ENCODE results near the gene WDR35.

WDR35 gene

GRCh38 chr2:19991895-19992294 is 2.0 kb upstream of the WDR35 start:
- Histone ChIP-seq H3K4me1 (ENCODE audit: control extremely low read depth in 1 of 4, control insufficient read depth in 4 of 4, insufficient read depth in 4 of 4, low read length in 3 of 4) (peaks cover 7 to 19% (median 12%) of the 10 kb centered on the region in 4 experiments), H3K36me3 (ENCODE audit: control insufficient read depth in 4 of 4, insufficient read depth in 4 of 4, low read length in 3 of 4) (no peaks in the 10 kb centered on the region), H3K27ac (ENCODE audit: insufficient read depth in 1 of 2, low read depth in 1 of 2, low read length in 2 of 2, poor library complexity in 1 of 2, severe bottlenecking in 2 of 2) (no peak overlapping the region), H3K27me3 (replicated peaks in 2 of 5; ENCODE audit: control insufficient read depth in 4 of 5, insufficient read depth in 5 of 5, low read length in 4 of 5) (peaks cover 0 to 3% (median 0%) of the 10 kb centered on the region in 5 experiments), H3K4me3 (ENCODE audit: control insufficient read depth in 1 of 7, extremely low read depth in 1 of 7, insufficient read depth in 4 of 7, low read depth in 2 of 7, low read length in 6 of 7) (no peak overlapping the region), H3K9me3 (ENCODE audit: control extremely low read depth in 1 of 5, control insufficient read depth in 4 of 5, insufficient read depth in 2 of 5, low read depth in 1 of 5, low read length in 4 of 5) (no peaks in the 10 kb centered on the region)
- no CpG with 5 or more reads among the region's 1 CpG for WGBS (ENCODE audit: insufficient coverage)
- no peak for DNase-seq
- ChIA-PET POLR2A (no interaction called here), CTCF (interaction anchor here (0.7 to 1.0 kb wide), 2 partner anchors 35 to 40 kb away, joined by 3 read pairs; no protein-coding TSS in a partner anchor)

GRCh38 chr2:19990416-19990728 is 467 bp upstream of the WDR35 start:
- ChIA-PET CTCF (interaction anchor here (1.2 to 1.5 kb wide), 2 partner anchors 10 to 25 kb away, joined by 3 to 5 read pairs; no protein-coding TSS in a partner anchor), POLR2A (interaction anchor here (0.9 kb wide), 1 partner anchor 10 kb away, joined by 3 read pairs; no protein-coding TSS in a partner anchor)
- Histone ChIP-seq H3K4me1 (ENCODE audit: control extremely low read depth in 1 of 4, control insufficient read depth in 4 of 4, insufficient read depth in 4 of 4, low read length in 3 of 4) (peaks cover 7 to 19% (median 12%) of the 10 kb centered on the region in 4 experiments), H3K27me3 (replicated peaks in 2 of 5; ENCODE audit: control insufficient read depth in 4 of 5, insufficient read depth in 5 of 5, low read length in 4 of 5) (peaks cover 0 to 3% (median 0%) of the 10 kb centered on the region in 5 experiments), H3K36me3 (ENCODE audit: control insufficient read depth in 4 of 4, insufficient read depth in 4 of 4, low read length in 3 of 4) (no peaks in the 10 kb centered on the region), H3K27ac (ENCODE audit: insufficient read depth in 1 of 2, low read depth in 1 of 2, low read length in 2 of 2, poor library complexity in 1 of 2, severe bottlenecking in 2 of 2) (peak overlapping the region in 1 of 2 experiments; percentile 52), H3K9me3 (ENCODE audit: control extremely low read depth in 1 of 5, control insufficient read depth in 4 of 5, insufficient read depth in 2 of 5, low read depth in 1 of 5, low read length in 4 of 5) (no peaks in the 10 kb centered on the region), H3K4me3 (ENCODE audit: control insufficient read depth in 1 of 7, extremely low read depth in 1 of 7, insufficient read depth in 4 of 7, low read depth in 2 of 7, low read length in 6 of 7) (peak overlapping the region; percentile 69 to 93 (median 84))
- peak in 1 of 3 donors; percentile 6 for DNase-seq
- 26% methylated on average over 8 of the region's 10 CpGs for WGBS (ENCODE audit: insufficient coverage)

- ChIA-PET POLR2A (no interaction called here), CTCF (interaction anchor here (1.2 to 1.6 kb wide), 3 partner anchors 9 to 26 kb away, joined by 3 to 8 read pairs (median 5); no protein-coding TSS in a partner anchor)
- H3K4me1 ChIP-seq (ENCODE audit: control extremely low read depth in 1 of 4, control insufficient read depth in 4 of 4, insufficient read depth in 4 of 4, low read length in 3 of 4), result peaks cover 7 to 19% (median 12%) of the 10 kb centered on the region in 4 experiments
- DNase-seq, result no peak
- no peak overlapping the region for H3K27ac ChIP-seq (ENCODE audit: insufficient read depth in 1 of 2, low read depth in 1 of 2, low read length in 2 of 2, poor library complexity in 1 of 2, severe bottlenecking in 2 of 2)
- WGBS (ENCODE audit: insufficient coverage), result 0% methylated on average over 4 of the region's 8 CpGs
- no peaks in the 10 kb centered on the region for H3K9me3 ChIP-seq (ENCODE audit: control extremely low read depth in 1 of 5, control insufficient read depth in 4 of 5, insufficient read depth in 2 of 5, low read depth in 1 of 5, low read length in 4 of 5)
- H3K4me3 ChIP-seq (ENCODE audit: control insufficient read depth in 1 of 7, extremely low read depth in 1 of 7, insufficient read depth in 4 of 7, low read depth in 2 of 7, low read length in 6 of 7), result peak overlapping the region; percentile 69 to 93 (median 84)
- H3K27me3 ChIP-seq (replicated peaks in 2 of 5; ENCODE audit: control insufficient read depth in 4 of 5, insufficient read depth in 5 of 5, low read length in 4 of 5), result peaks cover 0 to 3% (median 0%) of the 10 kb centered on the region in 5 experiments
- H3K36me3 ChIP-seq (ENCODE audit: control insufficient read depth in 4 of 4, insufficient read depth in 4 of 4, low read length in 3 of 4), result peaks cover 0 to 5% (median 1%) of the 10 kb centered on the region in 4 experiments
Measured at GRCh38 chr2:19989342-19989666, 601 bp downstream of the WDR35 start.

GRCh38 chr2:19988600-19988999 is 1.3 kb downstream of the WDR35 start:
- no CpG with 5 or more reads among the region's 2 CpGs for WGBS (ENCODE audit: insufficient coverage)
- ChIA-PET POLR2A (no interaction called here), CTCF (interaction anchor here (1.1 to 1.6 kb wide), 2 partner anchors 9 to 12 kb away, joined by 3 to 8 read pairs; no protein-coding TSS in a partner anchor)
- peaks cover 7 to 19% (median 12%) of the 10 kb centered on the region in 4 experiments for H3K4me1 ChIP-seq (ENCODE audit: control extremely low read depth in 1 of 4, control insufficient read depth in 4 of 4, insufficient read depth in 4 of 4, low read length in 3 of 4)
- no peaks in the 10 kb centered on the region for H3K9me3 ChIP-seq (ENCODE audit: control extremely low read depth in 1 of 5, control insufficient read depth in 4 of 5, insufficient read depth in 2 of 5, low read depth in 1 of 5, low read length in 4 of 5)
- peaks cover 0 to 5% (median 1%) of the 10 kb centered on the region in 4 experiments for H3K36me3 ChIP-seq (ENCODE audit: control insufficient read depth in 4 of 4, insufficient read depth in 4 of 4, low read length in 3 of 4)
- no peak for DNase-seq
- H3K4me3 ChIP-seq (ENCODE audit: control insufficient read depth in 1 of 7, extremely low read depth in 1 of 7, insufficient read depth in 4 of 7, low read depth in 2 of 7, low read length in 6 of 7), result peak overlapping the region in 2 of 7 experiments; percentile 91 to 93
- no peak overlapping the region for H3K27ac ChIP-seq (ENCODE audit: insufficient read depth in 1 of 2, low read depth in 1 of 2, low read length in 2 of 2, poor library complexity in 1 of 2, severe bottlenecking in 2 of 2)
- peaks cover 0 to 3% (median 0%) of the 10 kb centered on the region in 5 experiments for H3K27me3 ChIP-seq (replicated peaks in 2 of 5; ENCODE audit: control insufficient read depth in 4 of 5, insufficient read depth in 5 of 5, low read length in 4 of 5)

GRCh38 chr2:19987936-19988335 is 2.0 kb downstream of the WDR35 start:
- H3K36me3 ChIP-seq (ENCODE audit: control insufficient read depth in 4 of 4, insufficient read depth in 4 of 4, low read length in 3 of 4), result peaks cover 0 to 5% (median 1%) of the 10 kb centered on the region in 4 experiments
- H3K27me3 ChIP-seq (replicated peaks in 2 of 5; ENCODE audit: control insufficient read depth in 4 of 5, insufficient read depth in 5 of 5, low read length in 4 of 5), result peaks cover 0 to 3% (median 0%) of the 10 kb centered on the region in 5 experiments
- ChIA-PET POLR2A (no interaction called here), CTCF (interaction anchor here (1.1 to 1.6 kb wide), 2 partner anchors 10 to 12 kb away, joined by 3 to 8 read pairs; no protein-coding TSS in a partner anchor)
- no peak overlapping the region for H3K27ac ChIP-seq (ENCODE audit: insufficient read depth in 1 of 2, low read depth in 1 of 2, low read length in 2 of 2, poor library complexity in 1 of 2, severe bottlenecking in 2 of 2)
- DNase-seq, result no peak
- 92% methylated on average over 2 of the region's 5 CpGs for WGBS (ENCODE audit: insufficient coverage)
- no peaks in the 10 kb centered on the region for H3K9me3 ChIP-seq (ENCODE audit: control extremely low read depth in 1 of 5, control insufficient read depth in 4 of 5, insufficient read depth in 2 of 5, low read depth in 1 of 5, low read length in 4 of 5)
- H3K4me1 ChIP-seq (ENCODE audit: control extremely low read depth in 1 of 4, control insufficient read depth in 4 of 4, insufficient read depth in 4 of 4, low read length in 3 of 4), result peaks cover 7 to 19% (median 12%) of the 10 kb centered on the region in 4 experiments
- H3K4me3 ChIP-seq (ENCODE audit: control insufficient read depth in 1 of 7, extremely low read depth in 1 of 7, insufficient read depth in 4 of 7, low read depth in 2 of 7, low read length in 6 of 7), result no peak overlapping the region

GRCh38 chr2:19982268-19982667 is 7.6 kb downstream of the WDR35 start:
- no peaks in the 10 kb centered on the region for H3K27me3 ChIP-seq (replicated peaks in 2 of 5; ENCODE audit: control insufficient read depth in 4 of 5, insufficient read depth in 5 of 5, low read length in 4 of 5)
- no peaks in the 10 kb centered on the region for H3K9me3 ChIP-seq (ENCODE audit: control extremely low read depth in 1 of 5, control insufficient read depth in 4 of 5, insufficient read depth in 2 of 5, low read depth in 1 of 5, low read length in 4 of 5)
- H3K4me3 ChIP-seq (ENCODE audit: control insufficient read depth in 1 of 7, extremely low read depth in 1 of 7, insufficient read depth in 4 of 7, low read depth in 2 of 7, low read length in 6 of 7), result no peak overlapping the region
- no peak for DNase-seq
- WGBS (ENCODE audit: insufficient coverage), result no CpG with 5 or more reads among the region's 1 CpG
- peaks cover 2 to 20% (median 8%) of the 10 kb centered on the region in 4 experiments for H3K36me3 ChIP-seq (ENCODE audit: control insufficient read depth in 4 of 4, insufficient read depth in 4 of 4, low read length in 3 of 4)
- ChIA-PET POLR2A (no interaction called here), CTCF (interaction anchor here (0.9 kb wide), 1 partner anchor 113 kb away, joined by 3 read pairs; no protein-coding TSS in a partner anchor)
- H3K4me1 ChIP-seq (ENCODE audit: control extremely low read depth in 1 of 4, control insufficient read depth in 4 of 4, insufficient read depth in 4 of 4, low read length in 3 of 4), result peaks cover 0 to 4% (median 0%) of the 10 kb centered on the region in 4 experiments
- H3K27ac ChIP-seq (ENCODE audit: insufficient read depth in 1 of 2, low read depth in 1 of 2, low read length in 2 of 2, poor library complexity in 1 of 2, severe bottlenecking in 2 of 2), result no peak overlapping the region

- no peaks in the 10 kb centered on the region for H3K9me3 ChIP-seq (ENCODE audit: control extremely low read depth in 1 of 5, control insufficient read depth in 4 of 5, insufficient read depth in 2 of 5, low read depth in 1 of 5, low read length in 4 of 5)
- CTCF ChIA-PET, result interaction anchor here (0.6 to 1.3 kb wide), 5 partner anchors 9 to 252 kb away, joined by 3 read pairs; partner anchors contain the start of gene WDR35
- DNase-seq, result peak in 1 of 3 donors; percentile 10
- POLR2A ChIA-PET, result interaction anchor here (1.3 kb wide), 1 partner anchor 10 kb away, joined by 3 read pairs; the partner anchor contains the start of gene WDR35
- no peak overlapping the region for H3K4me3 ChIP-seq (ENCODE audit: control insufficient read depth in 1 of 7, extremely low read depth in 1 of 7, insufficient read depth in 4 of 7, low read depth in 2 of 7, low read length in 6 of 7)
- no peak overlapping the region for H3K27ac ChIP-seq (ENCODE audit: insufficient read depth in 1 of 2, low read depth in 1 of 2, low read length in 2 of 2, poor library complexity in 1 of 2, severe bottlenecking in 2 of 2)
- no CpG with 5 or more reads among the region's 1 CpG for WGBS (ENCODE audit: insufficient coverage)
- H3K36me3 ChIP-seq (ENCODE audit: control insufficient read depth in 4 of 4, insufficient read depth in 4 of 4, low read length in 3 of 4), result peaks cover 2 to 30% (median 12%) of the 10 kb centered on the region in 4 experiments
- H3K27me3 ChIP-seq (replicated peaks in 2 of 5; ENCODE audit: control insufficient read depth in 4 of 5, insufficient read depth in 5 of 5, low read length in 4 of 5), result no peaks in the 10 kb centered on the region
- peaks cover 0 to 4% (median 0%) of the 10 kb centered on the region in 4 experiments for H3K4me1 ChIP-seq (ENCODE audit: control extremely low read depth in 1 of 4, control insufficient read depth in 4 of 4, insufficient read depth in 4 of 4, low read length in 3 of 4)
Measured at GRCh38 chr2:19979932-19980331, 10.0 kb downstream of the WDR35 start.

Measured in common myeloid progenitor, CD34-positive (primary cell).